Ectodermal cell (in vitro differentiated cells): ENCODE results near the gene IGSF21.
"Not testable (repeated sequence)": the region's sequence is repeated elsewhere in the genome, so short reads cannot be mapped to it uniquely, and the experiment has no call there.

Experiments used
- H3K27ac ChIP-seq: 2 replicates; pipeline ENCODE4 v1.7.0; 2013; ENCODE audit warnings: mild to moderate bottlenecking, low read depth, low read length; ENCODE audit not compliant: insufficient read depth, poor library complexity, severe bottlenecking
- H3K27me3 ChIP-seq: 2 replicates; pipeline ENCODE4 v1.7.0; 2013; ENCODE audit warnings: mild to moderate bottlenecking, low read length; ENCODE audit not compliant: insufficient read depth, control insufficient read depth, poor library complexity, severe bottlenecking
- H3K36me3 ChIP-seq: one replicate; pipeline ENCODE4 v1.7.0; 2013; ENCODE audit warnings: low read length; ENCODE audit not compliant: control insufficient read depth, insufficient read depth
- H3K4me1 ChIP-seq: one replicate; pipeline ENCODE4 v1.7.0; 2013; ENCODE audit warnings: low read length; ENCODE audit not compliant: control insufficient read depth, insufficient read depth
- H3K4me3 ChIP-seq: 2 replicates; pipeline ENCODE4 v1.7.0; 2013; ENCODE audit warnings: low read depth, low read length, control low read depth; ENCODE audit not compliant: insufficient read depth
- H3K9me3 ChIP-seq: 2 replicates; pipeline ENCODE4 v1.7.0; 2013; ENCODE audit warnings: mild to moderate bottlenecking, low read length, moderate library complexity; ENCODE audit not compliant: control insufficient read depth
- whole genome bisulfite sequencing, 2 experiments: methylation state at CpG; one replicate each; pipeline ENCODE4 v1.1.7; 2013; ENCODE audit warnings: missing lambda C conversion rate in 2 of 2; 5-methylcytosine and 5-hydroxymethylcytosine counted together

IGSF21 gene

GRCh38 chr1:18353992-18354391 lies 246.4 kb downstream of the IGSF21 start:
- H3K4me1 ChIP-seq = peaks cover 5% of the 10 kb centered on the region
- no peaks in the 10 kb centered on the region for H3K36me3 ChIP-seq
- no peaks in the 10 kb centered on the region for H3K27me3 ChIP-seq
- WGBS, 2 experiments = 87 to 89% methylated on average over 2 of the region's 2 CpGs
- no peaks in the 10 kb centered on the region for H3K9me3 ChIP-seq
- no peak overlapping the region for H3K27ac ChIP-seq
- no peak overlapping the region for H3K4me3 ChIP-seq

- no peak overlapping the region for H3K4me3 ChIP-seq
- H3K9me3 ChIP-seq = no peaks in the 10 kb centered on the region
- H3K27ac ChIP-seq = no peak overlapping the region
- H3K4me1 ChIP-seq = peaks cover 5% of the 10 kb centered on the region
- no peaks in the 10 kb centered on the region for H3K27me3 ChIP-seq
- H3K36me3 ChIP-seq = no peaks in the 10 kb centered on the region
- 42 to 57% methylated on average over 2 to 3 of the region's 3 CpGs for WGBS, 2 experiments
Observed at GRCh38 chr1:18354612-18355011, 247.0 kb downstream of the IGSF21 start.

- Histone ChIP-seq H3K36me3 (no peaks in the 10 kb centered on the region), H3K4me3 (no peak overlapping the region), H3K27me3 (no peaks in the 10 kb centered on the region), H3K27ac (no peak overlapping the region), H3K4me1 (peaks cover 5% of the 10 kb centered on the region), H3K9me3 (no peaks in the 10 kb centered on the region)
- 78 to 81% methylated on average over 9 of the region's 9 CpGs for WGBS, 2 experiments
Observed at GRCh38 chr1:18357622-18358230, 250.1 kb downstream of the IGSF21 start.

- Histone ChIP-seq H3K27me3 (no peaks in the 10 kb centered on the region), H3K36me3 (no peaks in the 10 kb centered on the region), H3K27ac (no peak overlapping the region), H3K4me3 (no peak overlapping the region), H3K9me3 (no peaks in the 10 kb centered on the region), H3K4me1 (peaks cover 3% of the 10 kb centered on the region)
- WGBS, 2 experiments = 92 to 95% methylated on average over 1 of the region's 1 CpG
Observed at GRCh38 chr1:18358600-18358999, 251.0 kb downstream of the IGSF21 start.

GRCh38 chr1:18360251-18360650 lies 252.7 kb downstream of the IGSF21 start:
- Histone ChIP-seq H3K4me1 (peaks cover 3% of the 10 kb centered on the region), H3K9me3 (no peaks in the 10 kb centered on the region), H3K27me3 (no peaks in the 10 kb centered on the region), H3K27ac (no peak overlapping the region), H3K36me3 (no peaks in the 10 kb centered on the region), H3K4me3 (no peak overlapping the region)
- WGBS, 2 experiments = 89 to 90% methylated on average over 7 of the region's 7 CpGs

- no peak overlapping the region for H3K4me3 ChIP-seq
- 85 to 87% methylated on average over 9 of the region's 9 CpGs for WGBS, 2 experiments
- H3K27ac ChIP-seq = no peak overlapping the region
- no peaks in the 10 kb centered on the region for H3K27me3 ChIP-seq
- H3K36me3 ChIP-seq = no peaks in the 10 kb centered on the region
- peaks cover 3% of the 10 kb centered on the region for H3K4me1 ChIP-seq
- H3K9me3 ChIP-seq = no peaks in the 10 kb centered on the region
Observed at GRCh38 chr1:18362150-18362549, 254.6 kb downstream of the IGSF21 start.

- Histone ChIP-seq H3K4me3 (no peak overlapping the region), H3K27me3 (no peaks in the 10 kb centered on the region), H3K36me3 (no peaks in the 10 kb centered on the region), H3K9me3 (no peaks in the 10 kb centered on the region), H3K4me1 (peaks cover 3% of the 10 kb centered on the region), H3K27ac (no peak overlapping the region)
- 93 to 96% methylated on average over 3 of the region's 3 CpGs for WGBS, 2 experiments
Observed at GRCh38 chr1:18363436-18363835, 255.8 kb downstream of the IGSF21 start.

GRCh38 chr1:18365099-18365705 lies 257.6 kb downstream of the IGSF21 start:
- Histone ChIP-seq H3K9me3 (no peaks in the 10 kb centered on the region), H3K27me3 (no peaks in the 10 kb centered on the region), H3K36me3 (no peaks in the 10 kb centered on the region), H3K27ac (no peak overlapping the region), H3K4me1 (peaks cover 3% of the 10 kb centered on the region), H3K4me3 (no peak overlapping the region)
- WGBS, 2 experiments = 90 to 93% methylated on average over 31 of the region's 31 CpGs

- not testable (repeated sequence) for H3K4me3 ChIP-seq, H3K27ac ChIP-seq, H3K27me3 ChIP-seq, H3K9me3 ChIP-seq, H3K36me3 ChIP-seq, H3K4me1 ChIP-seq
Observed at GRCh38 chr1:18372505-18372904, 264.9 kb downstream of the IGSF21 start.

- no peaks in the 10 kb centered on the region for H3K4me1 ChIP-seq
- H3K4me3 ChIP-seq = no peak overlapping the region
- no peaks in the 10 kb centered on the region for H3K36me3 ChIP-seq
- H3K27ac ChIP-seq = no peak overlapping the region
- no peaks in the 10 kb centered on the region for H3K9me3 ChIP-seq
- 93% methylated on average over 6 of the region's 6 CpGs for WGBS, 2 experiments
- no peaks in the 10 kb centered on the region for H3K27me3 ChIP-seq
Observed at GRCh38 chr1:18373151-18373550, 265.6 kb downstream of the IGSF21 start.
